BJ (cell line): ENCODE measurements around the gene HJURP. TPM values are rescaled to one million over a fixed set of nuclear protein-coding genes. Genes with fewer than 3 reads are reported as not detected.

Experiments
- CTCF ChIA-PET: fragments of 350-600 bp; formaldehyde crosslinking; extraction: SDS; loops from one replicate; lab custom pipeline; 2021; ENCODE audit warnings: antibody characterized with exemption, inconsistent platforms; lab: Yijun Ruan, JAX
- POLR2A ChIA-PET: fragments of 300-600 bp; sonication (Branson Sonifier 250); formaldehyde crosslinking; extraction: SDS; loops from one replicate; lab custom pipeline; 2021; ENCODE audit warnings: antibody characterized with exemption; lab: Charles Lee
- DNase-seq: peaks from one replicate; pipeline ENCODE4 v3.0.0-alpha.2; 2011; ENCODE audit warnings: low read depth
- H3K27me3 ChIP-seq: 2 replicates; pipeline ENCODE4 v1.6.0; 2011; ENCODE audit warnings: low read length; ENCODE audit not compliant: control insufficient read depth, insufficient read depth
- H3K36me3 ChIP-seq: 2 replicates; pipeline ENCODE4 v1.5.1; 2011; ENCODE audit warnings: low read length; ENCODE audit not compliant: control insufficient read depth, insufficient read depth
- H3K4me3 ChIP-seq: 2 replicates; pipeline ENCODE4 v1.5.1; 2011; ENCODE audit warnings: low read depth, mild to moderate bottlenecking, control low read depth, low read length
- CTCF ChIP-seq: IDR thresholded peaks from 2 replicates; pipeline ENCODE4 v1.5.1; 2011; ENCODE audit warnings: low read depth, mild to moderate bottlenecking, control low read depth, inconsistent platforms, low read length, moderate library complexity; ENCODE audit not compliant: insufficient read depth
- polyA plus RNA-seq: library from polyadenylated mRNA; depleted of rRNA; stranded (reverse); fragments of >200 nt; gene quantifications from 2 replicates; pipeline ENCODE4 v1.2.3, GENCODE V29; 2011

The HJURP gene
- polyA plus RNA-seq, 1 experiment, result 46.2 TPM

GRCh38 chr2:233862261-233862768 lies 8.0 kb upstream of the HJURP start:
- Histone ChIP-seq H3K27me3 (no peaks in the 10 kb centered on the region), H3K4me3 (no peak overlapping the region), H3K36me3 (peaks cover 5% of the 10 kb centered on the region)
- DNase-seq, result no peak
- TF ChIP-seq CTCF, result no peak
- ChIA-PET POLR2A (no interaction called here), CTCF (no interaction called here)

- TF ChIP-seq CTCF, result no peak
- Histone ChIP-seq H3K4me3 (no peak overlapping the region), H3K36me3 (no peaks in the 10 kb centered on the region), H3K27me3 (no peaks in the 10 kb centered on the region)
- ChIA-PET CTCF (interaction anchor here (0.5 to 2.5 kb wide), 6 partner anchors 14 to 775 kb away, joined by 3 to 9 read pairs (median 3); no protein-coding TSS in a partner anchor), POLR2A (no interaction called here)
- DNase-seq, result no peak
Measured at GRCh38 chr2:233858331-233858730, 4.0 kb upstream of the HJURP start.

- TF ChIP-seq CTCF, result peak; percentile 74
- Histone ChIP-seq H3K4me3 (no peak overlapping the region), H3K36me3 (no peaks in the 10 kb centered on the region), H3K27me3 (no peaks in the 10 kb centered on the region)
- CTCF ChIA-PET, result interaction anchor here (0.5 to 2.5 kb wide), 6 partner anchors 14 to 1259 kb away, joined by 3 to 9 read pairs (median 3); no protein-coding TSS in a partner anchor
- POLR2A ChIA-PET, result no interaction called here
- no peak for DNase-seq
Measured at GRCh38 chr2:233857511-233858141, 3.3 kb upstream of the HJURP start.

GRCh38 chr2:233856184-233856583 lies 1.8 kb upstream of the HJURP start:
- H3K27me3 ChIP-seq, result no peaks in the 10 kb centered on the region
- DNase-seq, result no peak
- no peak for TF ChIP-seq CTCF
- ChIA-PET POLR2A (no interaction called here), CTCF (interaction anchor here (0.5 to 2.5 kb wide), 2 partner anchors 14 to 183 kb away, joined by 3 to 9 read pairs; no protein-coding TSS in a partner anchor)
- no peaks in the 10 kb centered on the region for H3K36me3 ChIP-seq
- no peak overlapping the region for H3K4me3 ChIP-seq

GRCh38 chr2:233855345-233855744 lies 1.0 kb upstream of the HJURP start:
- ChIA-PET POLR2A (no interaction called here), CTCF (no interaction called here)
- no peak overlapping the region for H3K4me3 ChIP-seq
- H3K36me3 ChIP-seq, result no peaks in the 10 kb centered on the region
- no peak for TF ChIP-seq CTCF
- DNase-seq, result no peak
- H3K27me3 ChIP-seq, result no peaks in the 10 kb centered on the region
